Posterior cingulate gyrus (tissue), 11 donors: Measurements from ENCODE around the gene CACNA2D3.
"Not testable (repeated sequence)": the region's sequence is repeated elsewhere in the genome, so short reads cannot be mapped to it uniquely, and the experiment has no call there.

Experiments
- DNase-seq, 10 donors: peaks; one replicate each; pipeline versions ENCODE4 v3.0.0 to v3.0.0-alpha.2; 2020 to 2021; ENCODE audit warnings: mixed read lengths in 3 of 10
- intact Hi-C: fragments of 100-400 bp; cut with DNase I; formaldehyde crosslinking; loops from one replicate; pipeline ENCODE4 v1.15.1; 2023

The CACNA2D3 gene

GRCh38 chr3:54122324-54123002 is at the start of gene CACNA2D3:
TSS of gene CACNA2D3 (plus strand) at chr3:54122552.
- peak in 7 of 10 donors; percentile 15 to 89 (median 48) for DNase-seq
- intact Hi-C loops, result no loop called here

DNA sequence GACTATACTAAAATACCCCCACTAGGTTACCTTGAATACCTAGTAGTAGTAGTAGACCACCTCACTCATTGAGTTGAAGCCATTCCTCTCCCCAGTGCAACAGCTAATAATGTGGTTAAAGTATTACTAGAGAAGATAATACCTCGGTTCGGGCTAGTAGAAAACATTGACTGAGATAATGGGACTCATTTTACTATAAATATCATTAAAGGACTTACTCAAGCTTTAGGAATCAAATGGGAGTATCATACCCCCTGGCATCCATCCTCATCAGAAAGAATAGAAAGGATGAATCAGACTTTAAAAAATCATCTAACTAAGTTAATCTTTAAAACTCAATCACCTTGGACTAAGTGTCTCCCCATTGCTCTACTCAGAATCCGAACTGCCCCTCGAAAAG is 49.0 kb upstream of the CACNA2D3 start:
- intact Hi-C loops, result no loop called here

DNA sequence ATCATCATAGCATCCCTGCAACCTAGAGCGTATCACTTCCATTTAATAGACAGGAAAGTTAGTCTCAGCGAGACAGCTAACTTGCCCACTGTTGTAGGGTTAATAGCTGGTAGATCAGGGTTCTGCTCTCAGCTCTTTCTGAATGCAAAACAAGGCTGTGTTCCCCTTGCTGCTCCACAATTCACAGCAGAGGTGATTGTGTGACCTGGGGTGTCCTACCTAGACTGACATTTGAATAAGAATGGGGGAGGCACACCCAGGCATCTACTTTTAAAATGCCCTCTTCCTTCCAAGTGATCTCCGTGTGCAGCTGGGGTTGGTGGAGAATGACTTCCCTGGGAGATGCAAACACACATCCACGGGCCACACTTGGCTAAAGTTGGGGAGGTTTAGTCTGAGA is 43.0 kb upstream of the CACNA2D3 start:
- intact Hi-C loops, result no loop called here
- DNase-seq, result no peak

More for the DNA sequence above, 49.0 kb upstream of the CACNA2D3 start:
- no peak for DNase-seq

- no peak for DNase-seq
- intact Hi-C loops, result no loop called here
Measured at GRCh38 chr3:54079730-54080325, 42.5 kb upstream of the CACNA2D3 start.

DNA sequence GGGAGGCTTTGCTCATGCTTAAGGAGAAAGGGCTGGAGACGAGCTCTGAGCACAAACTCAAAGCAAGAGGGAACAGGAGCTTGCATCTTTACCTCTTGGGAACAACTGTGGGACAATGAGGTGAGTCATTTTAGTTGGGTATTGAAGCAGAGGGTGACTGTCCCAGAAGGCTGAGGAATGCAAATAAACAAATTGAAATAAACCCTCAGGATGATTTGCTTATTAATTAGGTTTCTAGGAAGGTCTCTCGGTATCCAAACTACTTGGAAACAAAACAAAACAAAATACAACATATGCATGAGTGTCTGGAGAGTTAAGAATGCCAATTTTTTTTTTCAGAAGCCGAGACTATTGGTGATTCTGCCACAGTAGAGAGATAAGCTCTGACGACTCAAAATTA is 38.4 kb upstream of the CACNA2D3 start:
- DNase-seq, result no peak
- intact Hi-C loops, result no loop called here

DNA sequence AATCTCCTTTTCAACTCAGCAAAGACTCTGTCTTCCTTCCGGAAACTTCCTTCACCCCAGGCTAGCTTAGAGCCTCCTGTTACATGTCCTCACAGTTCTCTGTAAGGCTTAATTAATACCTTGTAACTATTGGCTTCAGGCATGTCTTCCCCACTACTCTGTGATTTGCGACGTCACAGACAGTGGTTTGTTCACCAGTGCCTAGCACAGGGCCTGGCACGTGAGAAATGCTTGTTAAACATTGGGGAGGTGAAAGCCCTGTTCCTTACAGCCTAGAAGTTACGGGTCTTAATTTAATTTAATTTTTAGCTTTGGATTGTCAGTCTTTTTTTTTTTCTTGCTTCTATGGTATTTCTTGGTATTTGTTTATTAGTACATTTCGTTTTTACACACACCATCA is 36.4 kb upstream of the CACNA2D3 start:
- intact Hi-C loops, result no loop called here
- DNase-seq, result no peak

GRCh38 chr3:54086652-54087405 is 35.5 kb upstream of the CACNA2D3 start:
- intact Hi-C loops, result no loop called here
- DNase-seq, result peak in 1 of 10 donors; percentile 83

DNA sequence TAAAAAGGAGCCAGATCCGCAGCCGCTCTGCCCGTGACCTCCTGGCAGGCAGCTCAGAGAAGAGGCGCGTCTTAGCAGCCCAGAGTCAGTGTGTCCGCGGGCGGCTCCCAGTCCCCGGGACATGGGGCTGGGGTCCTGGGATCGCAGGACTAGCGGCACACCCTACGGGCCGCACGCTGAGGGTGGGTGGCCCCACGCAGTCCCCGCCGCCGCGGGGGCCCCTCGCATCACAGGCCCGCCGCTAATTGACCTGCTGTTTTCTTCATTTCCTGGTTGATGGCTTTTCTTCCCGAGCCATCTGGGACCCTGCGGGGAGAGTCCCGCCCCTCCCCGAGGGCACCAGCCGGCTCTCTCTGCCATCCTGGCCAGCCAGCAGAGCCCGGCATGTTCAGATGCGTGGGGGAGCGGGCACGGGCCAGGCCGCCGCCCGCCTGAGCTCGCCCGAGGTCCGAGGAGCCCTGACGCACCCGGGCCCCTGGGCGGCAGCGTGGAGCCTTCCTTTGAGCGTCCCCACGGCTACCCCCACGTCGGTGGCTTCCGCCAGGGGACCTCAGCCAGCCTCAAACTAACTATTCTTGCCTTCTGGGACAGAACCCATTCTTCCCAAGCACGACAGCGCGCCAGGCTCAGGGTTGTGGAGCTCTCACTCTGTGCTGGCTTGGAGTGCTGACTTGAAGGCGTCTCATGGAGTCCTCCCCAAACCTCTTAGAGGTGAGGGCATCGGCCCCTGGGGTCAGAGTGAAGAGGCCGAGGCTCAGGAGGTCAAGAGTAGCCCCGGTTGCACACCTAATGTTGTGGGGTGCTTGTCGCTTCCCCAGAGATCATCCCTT is 34.6 kb upstream of the CACNA2D3 start:
- DNase-seq, result peak in 2 of 10 donors; percentile 64 to 77
- intact Hi-C loops, result no loop called here

DNA sequence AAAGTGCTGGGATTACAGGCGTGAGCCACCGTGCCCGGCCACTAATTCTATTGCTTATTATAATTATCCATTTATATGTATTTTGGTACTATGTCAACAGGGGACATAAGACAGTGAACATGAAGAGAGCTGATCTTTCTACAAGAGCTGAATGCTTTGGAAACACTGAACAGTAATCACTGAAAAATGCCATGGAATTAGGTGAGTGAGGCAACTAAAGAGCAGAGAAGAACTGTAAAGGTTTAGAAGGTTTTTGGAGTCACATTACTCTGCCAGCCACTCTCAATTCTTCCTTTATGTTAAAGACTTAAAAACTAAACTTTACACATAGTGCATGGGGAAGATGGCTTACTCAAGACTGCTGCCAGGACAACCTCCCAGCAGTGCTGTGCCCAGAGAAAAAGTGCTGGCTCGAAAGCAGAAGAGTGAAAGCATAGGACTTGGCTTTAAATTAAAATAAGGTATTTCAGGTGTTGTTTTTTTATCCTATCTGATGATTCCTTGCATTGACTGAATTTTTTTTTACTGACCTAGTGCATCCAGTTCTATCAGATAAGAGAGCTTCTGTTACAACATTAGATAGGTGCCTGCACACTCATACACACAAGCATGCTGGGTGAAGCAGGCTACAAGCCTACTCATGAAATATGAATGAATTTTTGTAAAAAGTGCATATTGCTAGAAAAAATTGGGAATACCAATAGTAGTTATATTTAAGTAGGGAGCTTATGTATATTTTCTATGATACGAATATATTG is 28.7 kb upstream of the CACNA2D3 start:
- intact Hi-C loops, result no loop called here
- no peak for DNase-seq

DNA sequence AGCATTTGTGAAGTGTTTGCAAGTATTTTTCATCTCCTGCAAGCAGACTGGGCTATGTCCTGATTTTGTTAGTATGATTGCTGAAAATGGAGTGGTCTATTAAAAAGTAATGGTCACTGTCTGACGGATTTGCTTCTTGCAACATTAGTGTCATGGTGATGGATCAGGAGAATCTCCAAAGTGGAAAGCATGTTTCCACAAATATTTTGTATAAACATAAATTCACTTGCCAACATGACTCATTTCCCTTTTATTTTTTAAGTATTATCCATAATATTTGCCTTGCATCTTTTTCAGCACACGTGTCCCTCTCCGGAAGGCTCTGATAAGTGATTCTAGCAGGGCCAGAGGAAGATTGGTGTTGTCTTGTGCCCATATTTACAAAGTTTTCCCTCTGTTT is 27.4 kb upstream of the CACNA2D3 start:
- DNase-seq, result no peak
- intact Hi-C loops, result no loop called here

GRCh38 chr3:54099381-54099780 is 23.0 kb upstream of the CACNA2D3 start:
- DNase-seq, result no peak
- intact Hi-C loops, result no loop called here

- DNase-seq, result no peak
- intact Hi-C loops, result no loop called here
Measured at GRCh38 chr3:54104084-54104483, 18.3 kb upstream of the CACNA2D3 start.

DNA sequence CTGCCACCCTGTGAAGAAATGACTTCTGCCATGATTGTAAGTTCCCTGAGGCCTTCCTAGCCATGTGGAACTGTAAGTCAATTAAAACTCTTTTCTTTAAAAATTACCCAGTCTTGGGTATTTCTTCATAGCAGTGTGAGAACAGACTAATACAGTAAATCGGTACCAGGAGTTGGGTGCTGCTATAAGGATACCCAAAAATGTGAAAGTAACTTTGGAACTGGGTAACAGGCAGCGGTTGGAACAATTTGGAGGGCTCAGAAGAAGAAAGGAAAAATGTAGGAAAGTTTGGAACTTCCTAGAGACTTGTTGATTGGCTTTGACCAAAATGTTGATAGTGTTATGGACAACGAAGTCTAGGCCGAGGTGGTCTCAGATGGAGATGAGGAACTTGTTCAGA is 6.2 kb upstream of the CACNA2D3 start:
- intact Hi-C loops, DNase-seq: not testable (repeated sequence)

- intact Hi-C loops, result no loop called here
- DNase-seq, result peak in 4 of 10 donors; percentile 10 to 81 (median 46)
Measured at GRCh38 chr3:54120657-54121413, 1.5 kb upstream of the CACNA2D3 start.

DNA sequence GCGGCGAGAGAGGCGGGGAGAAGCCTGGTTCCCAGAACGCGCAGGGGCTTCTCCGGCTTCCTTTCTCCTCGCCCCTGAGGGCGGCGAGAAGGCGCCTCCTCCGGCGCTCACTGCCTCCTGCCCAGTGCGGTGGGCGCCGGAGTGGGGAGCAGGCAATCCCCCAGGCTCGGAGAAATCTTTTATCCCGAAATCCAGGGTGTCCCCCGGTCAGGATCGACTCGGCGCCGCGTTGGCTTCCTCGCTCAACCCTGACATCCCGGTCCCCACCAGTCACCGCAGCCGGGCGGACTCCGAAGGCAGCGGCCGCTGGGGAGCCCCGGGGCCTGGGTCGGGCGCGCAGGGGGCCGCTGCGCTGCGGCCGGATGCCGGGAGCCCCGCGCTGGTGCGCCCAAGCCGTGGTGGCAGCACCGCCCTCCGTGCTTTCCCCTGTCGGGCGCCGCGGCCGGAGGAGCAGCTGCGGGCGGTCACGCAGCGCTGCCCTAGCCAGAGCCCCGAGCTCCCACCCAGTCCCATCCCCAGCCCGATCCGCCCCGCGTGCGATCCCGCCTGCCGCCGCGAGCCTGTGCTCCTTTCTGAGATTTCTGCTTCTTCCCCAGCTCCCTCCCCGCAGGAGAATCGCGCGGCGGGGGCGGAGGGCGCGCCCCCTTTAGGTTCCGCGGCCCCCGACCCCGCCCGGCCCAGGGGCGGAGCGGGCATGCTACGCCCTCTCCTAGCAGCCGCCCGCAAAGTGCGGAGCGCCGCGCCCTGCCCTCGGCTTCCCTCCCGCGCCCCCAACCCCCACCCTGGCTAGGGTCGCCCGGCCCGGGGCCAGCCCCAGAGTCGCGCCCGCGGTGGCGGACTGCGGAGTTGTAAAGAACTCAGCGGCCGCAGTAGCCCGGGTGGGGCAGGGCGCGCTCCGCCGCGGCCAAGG is 683 bp upstream of the CACNA2D3 start:
- intact Hi-C loops, result no loop called here
- peak in 3 of 10 donors; percentile 19 to 83 (median 83) for DNase-seq

DNA sequence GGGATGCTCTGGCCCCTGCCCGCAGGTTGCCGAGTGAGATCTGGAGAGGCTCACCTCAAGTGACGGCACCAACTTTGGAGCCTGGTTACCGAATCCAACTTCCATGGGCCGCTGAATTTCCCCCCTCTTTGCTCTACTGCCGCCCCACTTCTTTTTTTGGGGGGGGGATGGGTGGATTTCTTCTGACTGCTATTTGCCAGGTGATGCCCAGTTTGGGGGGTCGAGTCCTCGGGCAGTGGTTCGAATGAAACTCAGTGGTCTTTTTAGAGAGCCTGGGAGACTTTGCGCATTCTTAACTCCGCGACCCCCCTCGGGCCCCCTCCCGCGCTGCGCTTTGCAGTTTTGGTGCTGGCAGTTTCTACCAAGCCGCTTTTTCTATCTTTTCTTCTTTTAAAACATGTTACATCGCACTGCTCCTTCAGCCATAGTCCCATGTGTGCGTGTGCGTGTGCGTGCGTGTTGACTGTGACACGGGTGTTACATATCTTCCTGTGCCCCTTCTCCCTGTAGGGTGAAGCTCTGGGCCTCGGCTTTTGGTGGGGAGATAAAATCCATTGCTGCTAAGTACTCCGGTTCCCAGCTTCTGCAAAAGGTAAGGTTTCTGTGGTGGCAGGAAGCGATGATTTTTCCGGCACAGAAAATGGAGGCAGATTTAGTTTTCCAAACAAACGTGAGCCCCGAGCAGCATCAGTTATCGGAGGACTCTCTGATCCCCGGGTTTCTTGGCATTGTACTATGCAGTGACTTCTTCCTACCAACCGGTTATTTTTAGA is 837 bp downstream of the CACNA2D3 start:
- intact Hi-C loops, result no loop called here
- DNase-seq, result no peak

DNA sequence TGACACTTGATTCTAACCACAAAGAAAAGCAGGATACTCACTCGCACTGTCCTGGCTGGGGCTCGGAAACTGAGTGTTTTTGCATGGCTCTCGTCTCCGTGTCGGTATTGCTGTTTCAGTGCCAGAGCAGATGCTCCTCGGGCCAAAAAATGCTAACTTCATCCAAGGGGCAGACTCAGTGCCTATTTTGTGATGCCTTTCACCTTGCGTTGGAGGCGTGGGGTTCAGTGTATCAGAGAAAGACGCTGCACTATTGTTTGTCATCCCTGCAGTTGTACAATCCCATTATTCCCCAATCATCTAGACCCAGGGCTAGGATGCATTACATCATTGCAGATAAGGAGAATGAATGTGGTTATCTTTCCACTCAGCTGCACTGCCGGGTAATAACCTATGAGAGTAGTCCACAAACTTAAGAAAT is 1.4 kb downstream of the CACNA2D3 start:
- DNase-seq, result no peak
- intact Hi-C loops, result no loop called here
